Amygdala (tissue), 56 donors: ENCODE data around the gene TTC28.
"Not testable (repeated sequence)": the region's sequence is repeated elsewhere in the genome, so short reads cannot be mapped to it uniquely, and the experiment has no call there.

Source experiments
- DNase-seq, 56 donors: peaks; one replicate each; lab custom pipeline; 2025; lab: John Stamatoyannopoulos, UW

TTC28 gene

GRCh38 chr22:28566920-28567499 lies 112.6 kb downstream of the TTC28 start:
- not testable (repeated sequence) for DNase-seq

DNA sequence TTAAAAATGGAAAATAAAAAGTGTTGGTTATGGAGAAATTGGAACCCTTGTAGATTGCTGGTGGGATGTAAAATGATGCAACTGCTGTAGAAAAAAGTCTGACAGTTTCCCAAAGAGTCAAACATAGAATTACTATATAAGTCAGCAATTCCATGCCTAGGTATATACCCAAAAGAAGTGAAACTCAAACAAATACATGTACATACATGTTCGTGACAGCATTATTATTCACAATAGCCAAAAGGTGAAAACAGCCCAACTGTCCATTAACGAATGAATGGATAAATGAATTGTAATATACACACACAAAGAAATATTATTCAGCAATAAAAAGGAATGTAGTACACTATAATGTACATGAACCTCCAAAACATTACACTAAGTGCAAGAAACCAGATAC lies 116.0 kb downstream of the TTC28 start:
- no peak for DNase-seq

DNA sequence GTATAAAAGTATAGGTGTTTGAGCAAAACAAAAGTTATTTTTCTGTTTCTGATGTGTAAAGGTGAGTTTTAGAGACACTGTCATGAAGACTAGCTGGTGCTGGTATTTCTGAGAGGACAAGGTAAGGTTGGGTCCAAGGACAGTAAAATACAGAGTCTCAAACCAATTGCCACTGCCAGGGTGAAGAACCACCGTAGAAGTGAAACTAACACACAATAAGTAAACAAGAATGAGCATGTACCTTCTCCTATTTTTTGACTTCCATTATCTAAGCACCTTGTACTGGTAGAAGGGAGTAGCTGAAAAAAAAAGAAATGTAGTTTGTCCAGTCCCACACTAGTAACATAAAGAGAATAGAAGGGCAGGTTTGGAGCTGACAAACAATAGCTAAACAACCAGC lies 117.3 kb downstream of the TTC28 start:
- no peak for DNase-seq

GRCh38 chr22:28560743-28561101 lies 118.9 kb downstream of the TTC28 start:
- DNase-seq, result not testable (repeated sequence)

DNA sequence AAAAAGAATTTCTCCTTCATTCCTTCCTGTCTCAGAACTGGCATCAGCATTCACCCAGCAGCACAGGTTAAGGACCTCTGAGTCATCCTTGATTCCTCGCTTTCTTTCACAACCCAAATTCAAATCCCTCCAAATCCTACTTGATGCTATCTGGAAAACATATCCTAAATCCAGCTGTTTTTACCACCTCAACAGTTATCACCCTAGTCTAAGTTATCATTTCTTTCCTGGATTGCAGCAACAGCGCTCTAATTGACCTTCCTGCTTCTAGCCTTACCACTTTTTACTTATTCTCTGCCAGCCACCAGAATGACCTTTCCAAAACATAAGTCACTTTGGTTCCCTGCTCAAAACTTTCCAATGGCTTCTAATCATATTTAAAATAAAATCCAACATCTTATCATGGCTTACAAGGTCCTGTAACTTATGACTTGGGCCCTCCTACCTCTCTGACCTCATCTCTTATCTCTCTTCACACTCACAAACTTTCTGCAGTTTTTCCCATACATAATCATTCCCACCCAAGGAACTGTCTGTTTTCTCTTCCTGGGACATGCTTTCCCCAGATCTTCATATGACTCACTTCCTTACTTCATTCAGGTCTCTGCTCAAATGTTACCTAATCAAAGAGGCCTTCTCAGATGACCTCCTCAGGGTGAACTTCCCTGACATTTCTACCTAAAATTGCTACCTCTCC lies 119.4 kb downstream of the TTC28 start:
- DNase-seq, result no peak

- DNase-seq, result no peak
Observed at GRCh38 chr22:28557184-28557583, 122.5 kb downstream of the TTC28 start.

DNA sequence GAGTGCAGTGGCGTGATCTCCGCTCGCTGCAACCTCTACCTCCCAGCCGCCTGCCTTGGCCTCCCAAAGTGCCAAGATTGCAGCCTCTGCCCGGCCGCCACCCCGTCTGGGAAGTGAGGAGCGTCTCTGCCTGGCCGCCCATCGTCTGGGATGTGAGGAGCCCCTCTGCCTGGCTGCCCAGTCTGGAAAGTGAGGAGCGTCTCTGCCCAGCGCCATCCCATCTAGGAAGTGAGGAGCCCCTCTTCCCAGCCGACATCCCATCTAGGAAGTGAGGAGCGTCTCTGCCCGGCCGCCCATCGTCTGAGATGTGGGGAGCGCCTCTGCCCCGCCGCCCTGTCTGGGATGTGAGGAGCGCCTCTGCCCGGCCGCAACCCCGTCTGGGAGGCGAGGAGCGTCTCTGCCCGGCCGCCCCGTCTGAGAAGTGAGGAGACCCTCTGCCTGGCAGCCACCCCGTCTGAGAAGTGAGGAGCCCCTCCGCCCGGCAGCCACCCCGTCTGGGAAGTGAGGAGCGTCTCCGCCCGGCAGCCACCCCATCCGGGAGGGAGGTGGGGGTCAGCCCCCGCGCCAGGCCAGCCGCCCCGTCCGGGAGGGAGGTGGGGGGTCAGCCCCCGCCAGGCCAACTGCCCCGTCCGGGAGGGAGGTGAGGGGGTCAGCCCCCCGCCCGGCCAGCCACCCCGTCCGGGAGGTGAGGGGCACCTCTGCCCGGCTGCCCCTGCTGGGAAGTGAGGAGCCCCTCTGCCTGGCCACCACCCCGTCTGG lies 126.4 kb downstream of the TTC28 start:
- DNase-seq, result not testable (repeated sequence)

DNA sequence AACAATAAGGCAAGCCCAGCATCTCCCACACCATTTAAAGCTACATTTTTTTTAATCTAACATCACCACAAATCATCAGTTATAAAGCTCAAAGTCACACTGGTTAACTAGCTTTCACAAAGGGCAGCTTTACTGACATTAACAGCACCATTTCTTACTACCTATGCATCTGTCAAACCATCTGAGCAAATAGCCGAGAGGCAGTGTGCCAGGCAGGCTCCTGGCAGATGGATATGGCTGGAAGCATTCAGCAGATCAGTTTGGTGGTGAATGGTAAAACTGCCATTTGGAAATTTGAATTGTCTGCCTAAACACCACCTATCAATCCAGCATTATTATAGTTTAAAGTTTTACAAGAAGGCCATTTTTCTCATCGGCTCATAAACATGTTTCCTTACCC lies 131.2 kb downstream of the TTC28 start:
- DNase-seq, result no peak

DNA sequence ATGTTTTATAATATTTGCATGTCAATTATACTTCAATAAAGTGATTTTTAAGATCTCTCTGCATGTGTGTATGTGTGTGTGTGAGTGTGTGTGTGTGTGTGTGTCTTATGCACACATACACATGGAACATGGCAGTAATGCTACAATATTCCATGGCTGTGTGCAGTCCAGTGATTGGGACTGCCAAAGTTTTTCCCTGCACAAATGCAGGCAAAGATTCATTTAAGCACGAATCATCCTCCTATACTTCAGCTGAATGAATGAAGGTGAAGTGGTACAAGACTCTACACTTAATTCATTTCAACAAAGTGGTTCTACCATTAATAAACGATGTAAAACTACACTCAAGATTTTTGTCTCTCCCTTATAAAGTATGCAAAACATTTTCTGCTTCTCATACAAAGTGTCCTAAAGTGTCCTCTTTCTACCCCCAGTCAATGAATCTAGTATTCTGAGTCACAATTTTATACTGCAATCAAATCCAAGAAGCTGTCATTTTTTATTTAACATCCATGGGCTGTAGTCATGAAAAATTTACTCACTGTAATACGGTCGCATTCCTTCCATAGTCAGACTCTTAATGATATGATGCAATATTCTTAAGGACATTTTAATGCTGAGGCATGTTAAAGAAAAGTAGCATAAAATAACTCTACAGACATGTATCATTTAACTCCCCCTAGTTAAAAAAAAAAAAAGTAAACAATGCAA lies 132.4 kb downstream of the TTC28 start:
- no peak for DNase-seq

- no peak for DNase-seq
Observed at GRCh38 chr22:28544431-28544868, 135.2 kb downstream of the TTC28 start.

DNA sequence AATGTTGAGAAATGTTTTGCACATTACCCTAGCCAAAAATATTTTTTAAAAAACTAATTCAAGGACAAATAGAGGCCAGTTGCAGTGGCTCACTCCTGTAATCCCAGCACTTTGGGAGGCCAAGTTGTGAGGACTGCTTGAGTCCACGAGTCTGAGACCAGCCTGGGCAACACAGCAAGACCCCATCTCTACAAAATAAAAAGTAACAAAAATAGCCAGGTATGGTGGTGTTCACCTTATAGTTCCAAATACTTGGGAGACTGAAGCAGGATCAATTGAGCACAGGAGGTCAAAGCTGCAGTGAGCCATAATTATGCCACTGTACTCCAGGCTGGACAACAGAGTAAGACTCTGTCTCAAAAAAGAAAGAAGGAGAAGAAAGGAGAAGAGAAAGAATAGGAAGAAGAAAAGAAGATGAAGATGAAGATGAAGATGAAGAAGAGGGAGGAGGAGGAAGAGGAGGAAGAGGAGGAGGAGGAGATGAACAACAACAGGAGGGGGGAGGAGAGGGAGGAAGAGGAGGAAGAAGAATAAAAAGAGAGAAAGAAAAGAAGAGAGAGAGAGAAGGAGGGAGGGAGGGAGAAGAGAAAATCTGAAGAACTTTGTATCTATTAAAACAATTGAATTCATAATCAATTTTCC lies 136.5 kb downstream of the TTC28 start:
- DNase-seq, result no peak

GRCh38 chr22:28541137-28541536 lies 138.5 kb downstream of the TTC28 start:
- DNase-seq, result no peak

DNA sequence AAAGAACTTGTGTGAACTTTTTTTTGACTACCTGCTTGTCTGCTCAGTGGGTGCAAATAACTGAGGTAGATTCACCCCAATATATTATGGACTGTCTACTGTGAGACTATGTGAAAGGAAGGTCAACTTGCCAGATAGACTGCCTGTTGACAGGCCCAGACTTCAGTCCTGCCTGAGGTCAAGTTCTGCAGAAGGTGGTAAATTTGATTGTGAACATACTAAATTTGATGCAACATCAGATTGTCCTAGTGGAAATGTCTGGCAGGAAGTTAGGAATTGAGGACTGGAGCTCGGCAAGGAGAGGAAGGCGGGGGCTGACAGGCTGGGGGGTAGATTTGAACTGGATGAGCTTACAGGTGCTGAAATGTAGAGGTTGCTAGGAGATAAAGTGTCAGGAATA lies 140.7 kb downstream of the TTC28 start:
- no peak for DNase-seq

DNA sequence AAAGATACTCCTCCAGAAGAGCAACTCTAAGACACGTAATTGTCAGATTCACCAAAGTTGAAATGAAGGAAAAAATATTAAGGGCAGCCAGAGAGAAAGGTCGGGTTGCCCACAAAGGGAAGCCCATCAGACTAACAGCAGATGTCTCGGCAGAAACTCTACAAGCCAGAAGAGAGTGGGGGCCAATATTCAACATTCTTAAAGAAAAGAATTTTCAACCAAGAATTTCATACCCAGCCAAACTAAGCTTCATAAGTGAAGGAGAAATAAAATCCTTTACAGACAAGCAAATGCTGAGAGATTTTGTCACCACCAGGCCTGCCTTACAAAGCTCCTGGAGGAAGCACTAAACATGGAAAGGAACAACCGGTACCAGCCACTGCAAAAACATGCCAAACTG lies 149.1 kb downstream of the TTC28 start:
- not testable (repeated sequence) for DNase-seq

GRCh38 chr22:28529144-28529543 lies 150.5 kb downstream of the TTC28 start:
- not testable (repeated sequence) for DNase-seq

DNA sequence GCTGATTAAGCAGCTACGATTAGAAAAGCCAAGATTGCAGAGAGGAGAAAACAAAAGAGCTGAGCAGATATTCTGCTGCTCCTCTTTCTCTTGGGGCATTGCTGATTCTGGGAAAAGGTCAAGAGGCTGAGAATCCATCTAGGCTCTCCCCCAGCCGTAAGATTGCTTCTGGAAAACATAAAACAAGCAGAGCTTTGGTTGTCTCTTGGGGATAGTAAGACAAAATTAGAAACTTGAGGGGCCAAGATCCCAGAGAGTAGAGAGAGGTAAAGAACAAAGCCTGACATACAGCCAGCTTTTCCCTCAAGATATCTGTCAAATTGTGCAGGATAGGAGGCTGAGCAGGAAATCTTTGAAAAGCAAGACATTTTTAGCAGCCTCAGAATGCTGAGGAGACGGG lies 158.2 kb downstream of the TTC28 start:
- no peak for DNase-seq

DNA sequence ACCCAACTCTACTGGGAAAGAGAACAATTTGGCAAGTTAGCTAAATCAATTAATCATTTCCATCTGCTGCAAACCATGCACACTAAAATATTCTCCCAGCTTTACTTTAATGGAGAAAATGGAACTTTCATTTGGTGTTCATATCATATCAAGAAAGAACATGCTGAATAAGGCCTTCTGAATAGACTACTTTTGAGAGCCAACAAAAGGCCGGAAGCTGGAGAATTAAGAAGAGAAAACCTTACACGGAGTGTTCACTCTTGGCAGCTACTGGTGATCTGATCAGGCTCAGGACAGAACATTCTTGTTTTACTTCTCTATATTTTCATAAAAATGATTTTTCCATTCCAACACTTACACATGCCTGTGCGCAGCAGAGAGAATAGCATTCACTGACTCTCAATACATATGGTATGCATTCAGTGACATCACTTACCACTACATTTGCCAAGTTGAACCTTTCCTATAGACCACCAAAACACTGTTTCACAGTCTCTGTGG lies 165.3 kb downstream of the TTC28 start:
- DNase-seq, result no peak

- DNase-seq, result not testable (repeated sequence)
Observed at GRCh38 chr22:28512387-28512786, 167.3 kb downstream of the TTC28 start.

GRCh38 chr22:28507896-28508295 lies 171.7 kb downstream of the TTC28 start:
- no peak for DNase-seq

DNA sequence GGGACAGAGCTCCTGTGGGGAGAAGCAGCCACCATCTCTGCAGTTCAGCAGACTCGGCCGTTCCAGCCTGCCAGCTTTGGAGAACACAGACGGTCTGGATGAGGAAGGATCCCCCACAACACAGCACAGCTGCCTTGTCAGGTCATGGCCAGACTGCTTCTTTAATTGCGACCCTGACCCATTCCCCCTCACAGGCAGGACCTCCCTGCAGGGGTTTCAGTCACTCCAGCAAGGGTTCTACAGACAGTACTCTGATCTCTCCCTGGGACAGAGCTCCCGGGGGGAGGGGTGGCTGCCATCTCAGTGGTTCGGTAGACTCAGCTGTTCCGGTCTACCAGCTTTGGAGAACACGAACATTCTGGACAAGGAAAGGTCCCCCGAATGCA lies 173.5 kb downstream of the TTC28 start:
- DNase-seq, result no peak
